ENCODE measurements around the gene PALM.

PALM gene

DNA sequence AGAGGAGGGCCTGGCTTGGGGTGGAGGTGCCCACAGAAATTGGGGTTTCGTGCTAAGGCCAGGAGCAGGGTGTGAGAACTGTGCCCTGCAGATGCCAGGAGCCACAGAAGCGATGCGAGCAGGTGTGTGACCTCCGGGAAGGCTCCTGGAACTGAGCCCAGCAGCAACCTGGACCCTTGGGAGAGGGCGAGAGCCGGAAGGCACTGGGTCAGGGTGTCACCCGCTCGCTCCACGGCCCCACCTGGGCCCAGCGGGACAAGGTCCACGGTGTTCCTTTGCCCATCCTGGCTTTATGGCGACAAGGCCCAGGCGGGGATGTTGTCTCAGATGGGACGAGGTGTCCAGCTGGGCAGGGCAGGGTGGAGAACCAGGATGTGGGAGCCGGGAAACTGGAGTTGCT, 46.3 kb downstream of the PALM start:
- no peak for DNase-seq

DNA sequence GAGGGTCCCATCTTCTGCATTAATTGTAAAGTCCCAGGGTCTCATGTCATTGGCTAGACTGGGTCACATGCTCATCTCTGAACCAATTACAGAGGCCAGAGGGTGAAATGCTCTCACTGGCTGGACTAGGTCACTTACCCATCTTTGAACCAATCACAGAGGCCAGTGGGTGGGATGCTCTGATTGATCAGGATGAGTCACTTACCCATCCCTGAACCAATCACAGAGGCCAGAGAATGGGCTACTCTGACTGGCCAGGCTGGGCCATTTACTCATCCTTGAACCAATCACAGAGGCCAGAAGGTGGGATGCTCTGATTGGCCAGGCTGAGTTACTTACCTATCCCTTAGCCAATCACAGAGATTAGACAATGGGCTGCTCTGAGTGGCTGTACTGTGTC, 47.5 kb downstream of the PALM start:
- DNase-seq = peak; percentile 25

DNA sequence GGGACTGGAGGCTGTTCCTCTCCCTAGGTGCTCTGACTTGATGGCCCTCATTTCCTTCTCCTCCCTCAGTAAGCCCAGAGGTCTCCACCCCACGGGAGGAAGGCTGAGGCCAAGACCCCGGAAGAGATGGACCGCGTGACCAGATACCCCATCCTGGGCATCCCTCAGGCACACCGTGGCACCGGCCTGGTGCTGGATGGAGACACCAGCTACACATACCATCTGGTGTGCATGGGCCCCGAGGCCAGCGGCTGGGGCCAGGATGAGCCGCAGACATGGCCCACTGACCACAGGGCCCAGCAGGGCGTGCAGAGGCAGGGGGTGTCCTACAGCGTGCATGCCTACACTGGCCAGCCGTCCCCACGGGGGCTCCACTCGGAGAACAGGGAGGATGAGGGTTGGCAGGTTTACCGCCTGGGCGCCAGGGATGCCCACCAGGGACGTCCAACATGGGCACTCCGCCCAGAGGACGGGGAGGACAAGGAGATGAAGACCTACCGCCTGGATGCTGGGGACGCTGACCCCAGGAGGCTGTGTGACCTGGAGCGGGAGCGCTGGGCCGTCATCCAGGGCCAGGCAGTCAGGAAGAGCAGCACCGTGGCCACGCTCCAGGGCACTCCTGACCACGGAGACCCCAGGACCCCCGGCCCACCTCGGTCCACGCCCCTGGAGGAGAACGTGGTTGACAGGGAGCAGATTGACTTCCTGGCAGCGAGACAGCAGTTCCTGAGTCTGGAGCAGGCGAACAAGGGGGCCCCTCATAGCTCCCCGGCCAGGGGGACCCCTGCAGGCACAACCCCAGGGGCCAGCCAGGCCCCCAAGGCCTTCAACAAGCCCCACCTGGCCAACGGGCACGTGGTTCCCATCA, 48.3 kb downstream of the PALM start:
- DNase-seq = no peak

- DNase-seq = no peak
These were observed 49.3 kb downstream of the PALM start for GRCh38 chr19:757811-758668.

GRCh38 chr19:763181-763580, 54.4 kb downstream of the PALM start:
- DNase-seq = no peak

- no peak for DNase-seq
These were observed 55.1 kb downstream of the PALM start for GRCh38 chr19:763869-764268.

DNA sequence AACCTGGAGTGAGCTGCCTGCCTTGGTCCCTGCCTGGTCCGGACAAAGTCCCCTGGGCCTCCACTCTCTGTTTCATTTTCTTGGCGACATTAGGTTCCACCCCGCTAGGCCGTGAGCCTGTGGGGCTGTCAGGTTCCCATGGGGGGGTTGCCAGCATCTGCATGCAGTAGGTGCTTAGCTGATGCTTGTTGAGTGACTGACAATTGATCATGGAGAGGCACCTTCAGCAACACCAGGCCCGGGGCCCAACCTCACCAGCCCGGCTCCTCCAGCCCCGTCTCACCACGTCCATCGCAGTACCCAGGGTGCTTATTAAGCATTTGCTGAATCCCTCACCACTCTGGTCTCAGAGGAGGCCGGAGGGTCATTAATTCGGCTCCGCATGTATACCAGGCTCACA, 55.6 kb downstream of the PALM start:
- DNase-seq = no peak

DNA sequence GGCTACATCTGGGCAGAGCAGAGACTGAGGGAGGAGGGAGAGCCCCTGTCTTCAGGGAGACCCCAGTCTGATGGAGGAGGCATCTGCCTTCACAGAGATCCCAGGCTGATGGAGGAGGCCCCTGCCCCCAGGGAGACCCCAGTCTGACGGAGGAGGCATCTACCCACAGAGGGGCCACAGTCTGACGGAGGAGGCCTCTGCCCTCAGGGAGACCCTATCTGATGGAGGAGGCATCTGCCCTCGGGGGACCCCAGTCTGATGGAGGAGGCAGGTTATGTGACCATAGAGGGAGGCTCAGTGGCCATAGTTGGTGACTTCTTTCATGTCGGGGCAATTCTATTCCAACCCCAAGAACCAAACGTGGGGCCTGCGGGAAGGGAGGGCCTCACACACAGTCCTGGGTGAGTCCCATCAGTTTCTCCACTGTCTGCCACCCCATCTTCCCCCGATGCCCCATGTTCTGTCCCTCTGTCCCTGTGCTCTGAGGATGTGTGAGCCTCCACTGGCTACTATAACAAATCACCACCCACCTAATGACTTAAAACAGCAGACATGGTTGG, 56.5 kb downstream of the PALM start:
- DNase-seq = no peak

DNA sequence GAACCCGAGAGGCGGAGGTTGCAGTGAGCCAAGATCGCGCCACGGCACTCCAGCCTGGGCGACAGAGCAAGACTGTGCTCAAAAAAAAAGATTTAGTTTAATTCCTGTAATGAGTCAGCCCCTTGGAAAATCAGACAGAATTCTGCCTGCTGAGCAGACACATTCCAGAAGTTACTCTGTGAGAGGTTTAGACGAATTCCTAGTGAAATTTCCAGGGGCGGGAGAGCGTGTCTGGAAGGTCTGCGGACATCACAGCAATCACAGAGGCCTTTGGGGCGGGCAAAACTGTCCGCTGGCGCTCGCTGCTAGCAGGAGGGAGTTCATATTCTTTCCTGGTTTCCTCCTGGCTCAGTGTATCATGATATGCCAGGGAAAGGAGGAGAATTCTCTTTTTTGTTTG, 59.7 kb downstream of the PALM start:
- DNase-seq = no peak

DNA sequence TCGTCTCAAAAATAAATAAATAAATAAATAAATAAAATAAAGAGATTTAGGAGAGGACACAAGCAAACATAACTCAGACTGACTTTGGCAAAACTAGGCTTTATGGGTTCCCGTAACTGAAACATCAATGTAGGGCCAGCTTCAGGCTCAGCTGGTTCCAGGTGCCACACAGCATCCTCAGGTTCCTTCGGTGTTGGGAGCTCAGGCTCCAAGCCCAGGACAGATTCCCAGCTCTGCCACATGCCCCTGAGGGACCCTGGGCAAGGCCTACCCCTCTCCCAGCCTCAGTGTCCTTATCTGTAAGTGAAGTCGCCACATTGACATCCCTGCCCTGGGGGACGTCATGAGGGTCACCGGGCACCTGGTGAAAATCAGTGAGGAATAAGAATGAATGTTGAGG, 60.9 kb downstream of the PALM start:
- no peak for DNase-seq

DNA sequence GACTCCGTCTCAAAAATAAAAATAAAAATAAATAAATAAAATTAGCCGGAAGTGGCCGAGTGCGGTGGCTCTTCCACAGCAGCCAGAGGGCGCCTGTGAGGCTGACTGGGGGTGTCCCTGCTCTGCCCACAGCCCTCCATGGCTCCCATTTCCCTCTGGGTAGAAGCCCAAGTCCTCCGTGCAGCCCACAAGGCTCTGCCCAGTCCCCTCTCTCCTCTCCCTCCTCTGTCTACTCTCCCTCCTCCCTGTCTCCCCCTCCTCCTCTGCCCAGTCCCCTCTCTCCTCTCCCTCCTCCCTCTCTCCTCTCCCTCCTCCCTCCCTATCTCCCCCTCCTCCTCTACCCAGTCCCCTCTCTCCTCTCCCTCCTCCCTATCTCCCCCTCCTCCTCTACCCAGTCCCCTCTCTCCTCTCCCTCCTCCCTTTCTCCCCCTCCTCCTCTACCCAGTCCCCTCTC, 62.6 kb downstream of the PALM start:
- DNase-seq = peak; percentile 29

DNA sequence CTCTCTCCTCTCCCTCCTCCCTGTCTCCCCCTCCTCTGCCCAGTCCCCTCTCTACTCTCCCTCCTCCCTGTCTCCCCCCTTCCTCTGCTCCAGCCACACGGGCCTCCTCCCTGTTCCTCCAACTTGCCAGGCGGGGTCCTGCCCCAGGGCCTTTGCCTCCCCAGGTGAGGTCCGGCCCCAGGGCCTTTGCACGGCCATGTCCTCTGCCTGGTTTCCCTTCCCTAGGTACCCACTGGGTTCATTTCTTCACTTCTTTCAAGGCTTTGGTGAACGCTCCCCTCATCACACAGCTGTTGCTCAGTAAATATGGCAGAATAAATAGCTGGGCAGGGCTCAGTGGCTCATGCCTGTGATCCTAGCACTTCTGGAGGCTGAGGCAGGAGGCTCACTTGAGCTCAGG, 63.3 kb downstream of the PALM start:
- DNase-seq = no peak

GRCh38 chr19:772730-773436, 64.1 kb downstream of the PALM start:
- DNase-seq = no peak

- no peak for DNase-seq
These were observed 67.8 kb downstream of the PALM start for GRCh38 chr19:776549-776948.

DNA sequence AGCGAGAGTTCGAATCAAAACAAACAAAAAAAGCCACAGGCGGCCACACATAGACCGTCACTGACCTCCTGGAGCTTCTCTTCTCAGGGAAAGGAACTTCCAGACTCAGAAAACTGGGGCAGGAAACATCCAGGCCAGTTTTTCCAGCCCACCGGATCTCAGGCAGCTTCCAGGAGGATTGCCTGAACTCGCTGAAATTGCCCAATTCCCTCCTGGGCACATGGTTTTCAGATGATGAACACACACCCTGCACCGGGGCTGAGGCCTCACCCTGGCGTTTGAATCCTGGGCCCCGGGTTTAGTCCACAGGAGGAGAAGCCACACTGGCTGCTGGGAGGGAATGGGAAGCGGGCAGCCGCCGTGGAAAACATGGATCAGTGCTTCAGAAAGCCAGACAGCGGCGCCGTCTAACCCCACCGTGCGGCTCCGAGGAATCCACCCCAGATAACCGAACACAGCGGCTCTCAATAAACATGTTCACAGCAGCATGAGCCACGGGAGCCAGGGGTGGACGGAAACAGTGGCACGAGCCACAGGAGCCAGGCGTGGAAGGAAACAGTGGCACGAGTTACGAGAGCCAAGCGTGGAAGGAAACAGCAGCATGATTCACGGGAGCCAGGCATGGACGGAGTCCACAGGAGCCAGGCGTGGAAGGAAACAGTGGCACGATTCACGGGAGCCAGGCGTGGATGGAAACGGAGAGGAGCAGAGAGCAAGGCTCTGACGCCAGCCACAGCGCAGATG, 70.3 kb downstream of the PALM start:
- no peak for DNase-seq

DNA sequence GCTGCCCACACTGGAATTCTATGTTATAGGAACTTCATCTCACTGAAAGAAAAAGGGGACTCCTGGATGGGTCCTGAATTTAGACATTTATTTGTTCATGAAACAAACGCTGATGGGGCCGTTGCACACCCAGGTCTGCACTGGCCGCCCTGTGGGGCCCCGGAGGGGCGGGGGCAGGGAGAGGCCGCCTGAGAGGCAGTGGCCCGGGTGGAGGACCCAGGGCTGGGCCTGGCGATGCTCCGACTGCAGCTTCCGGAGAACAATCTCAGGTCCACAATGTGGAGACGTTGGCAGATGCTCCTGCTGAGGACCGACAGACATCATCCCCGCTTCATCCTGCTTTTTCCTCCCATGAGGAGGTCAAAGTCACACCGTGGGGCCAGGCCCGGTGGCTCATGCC, 72.2 kb downstream of the PALM start:
- no peak for DNase-seq

GRCh38 chr19:781800-782184, 73.1 kb downstream of the PALM start:
- DNase-seq = no peak

DNA sequence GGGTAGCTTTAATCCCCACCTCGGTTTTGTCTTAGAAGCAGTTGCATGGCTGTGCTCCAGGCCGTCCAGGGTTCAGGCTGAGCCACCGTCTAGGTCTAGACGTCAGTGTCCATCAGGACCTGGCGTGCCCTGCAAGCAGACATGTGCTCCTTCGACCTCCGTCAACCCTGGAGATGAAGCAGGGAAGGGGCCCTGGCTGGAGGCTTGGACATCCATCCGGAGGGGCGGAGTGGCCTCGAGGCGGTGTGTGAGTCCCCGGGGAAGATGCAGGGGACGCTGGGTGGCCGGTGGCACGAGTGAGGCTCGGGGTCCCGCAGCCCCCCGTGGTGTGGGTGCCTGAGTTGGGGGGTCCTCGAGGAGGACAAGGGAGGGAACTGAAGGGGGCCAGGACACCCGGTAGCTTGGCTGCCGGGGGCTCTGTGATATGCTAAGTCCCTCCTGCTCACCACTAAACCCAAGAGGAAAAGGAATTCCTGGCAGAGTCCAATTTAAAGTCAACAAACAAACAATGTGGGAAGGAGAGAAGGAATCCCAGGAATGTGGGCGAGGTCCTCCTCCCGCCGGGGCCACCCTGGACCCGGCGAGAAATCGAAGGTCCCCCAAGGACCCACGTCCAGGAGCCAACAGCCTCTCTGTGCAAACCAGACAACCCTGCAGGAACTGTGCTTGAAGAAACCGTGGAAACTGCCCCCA, 73.6 kb downstream of the PALM start:
- no peak for DNase-seq

DNA sequence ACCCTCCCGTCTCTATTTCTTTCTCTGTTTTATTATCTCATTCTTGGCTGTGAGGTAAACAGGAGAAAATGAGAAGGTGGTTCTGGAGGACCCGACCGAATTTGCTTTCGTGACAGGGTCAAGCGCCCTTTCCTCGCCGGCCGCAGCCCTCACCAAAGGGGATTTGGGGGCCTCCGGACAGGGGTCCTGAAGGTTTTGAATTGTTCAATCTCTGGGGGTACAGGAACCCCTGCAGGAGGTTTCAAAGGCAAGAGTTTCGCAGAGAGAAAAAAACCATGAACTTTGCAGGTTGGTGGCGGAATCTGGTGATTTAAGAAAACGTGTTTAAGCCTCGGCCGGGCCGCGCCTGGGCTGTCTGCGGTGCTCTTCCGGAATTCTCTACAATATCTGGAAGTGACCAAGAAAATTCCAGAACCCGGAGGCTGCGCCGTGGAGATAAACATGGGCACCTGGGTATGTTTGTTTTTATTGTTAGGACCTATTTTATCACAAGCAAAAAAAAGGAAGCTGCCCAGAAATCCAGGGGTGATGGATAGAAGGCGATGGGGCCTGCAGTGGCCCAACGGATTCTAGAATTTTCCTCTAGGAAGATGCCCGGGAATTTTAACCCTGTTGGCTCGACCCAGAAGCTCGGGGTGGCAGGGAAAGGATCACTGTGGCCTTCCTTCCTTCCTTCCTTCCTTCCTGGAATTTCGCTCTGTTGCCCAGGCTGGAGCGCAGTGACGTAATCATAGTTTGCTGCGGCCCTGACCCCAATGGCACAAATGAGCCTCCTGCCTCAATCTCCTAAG, 74.3 kb downstream of the PALM start:
- DNase-seq = no peak

DNA sequence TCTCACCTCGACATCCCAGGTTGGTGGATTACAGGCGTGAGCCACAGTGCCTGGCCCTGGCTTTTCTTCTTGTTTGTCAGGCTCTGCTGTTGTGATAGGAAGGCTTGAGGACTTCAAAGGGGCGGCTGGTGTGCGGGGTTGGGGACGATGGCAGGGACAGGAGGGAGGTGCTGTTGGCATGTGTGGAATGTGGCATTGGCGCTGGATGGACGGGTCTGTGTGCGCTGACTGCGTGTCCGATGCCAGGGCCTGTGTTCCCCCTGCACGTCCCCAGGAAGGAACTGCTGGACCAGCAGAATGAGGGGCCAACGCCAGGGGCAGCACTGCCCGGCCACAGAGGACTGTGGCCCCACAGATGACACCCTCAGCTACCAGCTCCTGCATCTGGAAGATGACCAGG, 75.8 kb downstream of the PALM start:
- DNase-seq = no peak

GRCh38 chr19:787536-787935, 78.8 kb downstream of the PALM start:
- DNase-seq = no peak

All from stimulated activated CD4-positive, alpha-beta T cell treated with anti-CD3 and anti-CD28 coated beads, Interleukin-4, amount 100 ng/mL, for 24 hours (primary cell).